Activated T-cell treated with anti-CD3 and anti-CD28 coated beads, Interleukin-2, amount 50 U/mL, for 1 hour (primary cell): Measurements from ENCODE around the gene ABCA7.
"Not testable (repeated sequence)": the region's sequence is repeated elsewhere in the genome, so short reads cannot be mapped to it uniquely, and the experiment has no call there.

Experiments
- DNase-seq: peaks from one replicate; pipeline ENCODE4 v3.0.0-alpha.2; 2020

ABCA7 gene

DNA sequence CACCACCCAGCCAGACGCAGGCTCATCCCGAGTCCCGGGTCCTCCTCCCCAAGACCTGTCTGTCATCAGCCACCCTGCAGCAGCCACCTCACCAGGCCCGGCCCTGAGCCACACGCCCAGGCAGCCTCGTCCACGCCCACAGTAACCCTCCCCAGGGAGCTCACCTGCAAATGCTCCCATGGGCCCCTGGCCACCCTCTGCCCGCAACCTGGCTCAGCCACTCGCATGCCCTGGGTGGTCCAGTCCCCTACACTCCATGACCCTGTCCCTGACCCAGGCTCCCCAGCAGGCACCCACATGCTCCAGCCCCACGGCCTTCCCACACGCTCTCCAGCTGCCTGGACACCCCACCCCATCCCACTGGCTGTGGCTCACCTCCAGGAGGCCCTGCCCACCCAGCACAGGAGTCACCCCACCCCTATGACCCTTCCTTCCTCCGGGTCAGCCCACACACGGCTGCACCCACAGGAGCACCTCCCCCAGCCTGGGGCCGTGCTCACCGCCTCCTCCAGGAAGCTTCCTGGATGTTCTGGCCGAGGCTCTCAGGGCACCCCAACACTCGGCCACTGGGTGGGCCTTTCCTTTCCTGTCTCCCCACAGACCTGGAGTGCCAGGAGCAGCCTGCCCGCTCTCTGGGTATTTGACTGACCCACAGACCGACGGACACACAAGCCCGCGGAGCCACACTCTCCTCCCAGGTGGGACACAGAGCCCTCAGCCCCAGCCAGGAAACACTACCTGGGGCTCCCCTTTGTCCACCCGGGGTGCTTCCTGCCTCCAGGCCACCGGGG, 22.6 kb upstream of the ABCA7 start:
- DNase-seq = no peak

DNA sequence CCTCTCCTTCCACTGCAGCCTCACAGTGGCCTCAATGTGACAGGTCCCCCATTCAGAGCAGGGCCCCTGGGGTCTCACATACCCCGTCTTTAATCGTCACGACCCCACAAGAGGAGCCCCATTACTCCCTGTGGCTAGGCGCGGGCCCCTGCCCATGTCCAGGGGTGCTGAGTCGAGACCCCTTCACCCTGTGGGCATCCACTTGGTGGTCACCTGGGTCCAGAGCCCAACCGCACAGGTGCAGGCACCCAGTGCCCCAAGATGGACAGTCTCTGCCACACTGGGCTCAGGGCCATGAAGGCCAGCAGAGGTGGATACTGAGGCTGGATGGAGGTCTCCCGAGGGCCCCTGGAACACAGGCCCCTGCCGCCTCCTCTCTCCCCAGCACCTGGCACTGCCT, 22.0 kb upstream of the ABCA7 start:
- no peak for DNase-seq

DNA sequence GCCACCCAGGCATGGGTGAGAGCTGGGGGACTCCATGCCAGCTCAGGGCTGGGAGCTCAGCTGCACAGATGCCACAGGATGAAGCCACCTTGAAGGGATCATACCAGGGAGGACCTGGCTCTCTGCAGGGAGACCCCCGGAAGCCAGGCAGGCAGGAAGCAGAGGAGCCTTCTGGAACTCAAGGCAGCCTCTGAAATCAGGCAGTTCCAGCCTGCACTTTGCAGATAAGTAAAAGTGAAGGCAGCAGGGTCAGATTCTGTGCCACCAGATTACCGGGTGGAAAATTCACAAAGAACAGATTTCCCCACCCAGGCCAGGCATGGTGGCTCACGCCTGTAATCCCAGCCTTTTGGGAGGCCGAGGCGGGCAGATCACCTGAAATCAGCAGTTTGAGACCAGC, 21.5 kb upstream of the ABCA7 start:
- no peak for DNase-seq

DNA sequence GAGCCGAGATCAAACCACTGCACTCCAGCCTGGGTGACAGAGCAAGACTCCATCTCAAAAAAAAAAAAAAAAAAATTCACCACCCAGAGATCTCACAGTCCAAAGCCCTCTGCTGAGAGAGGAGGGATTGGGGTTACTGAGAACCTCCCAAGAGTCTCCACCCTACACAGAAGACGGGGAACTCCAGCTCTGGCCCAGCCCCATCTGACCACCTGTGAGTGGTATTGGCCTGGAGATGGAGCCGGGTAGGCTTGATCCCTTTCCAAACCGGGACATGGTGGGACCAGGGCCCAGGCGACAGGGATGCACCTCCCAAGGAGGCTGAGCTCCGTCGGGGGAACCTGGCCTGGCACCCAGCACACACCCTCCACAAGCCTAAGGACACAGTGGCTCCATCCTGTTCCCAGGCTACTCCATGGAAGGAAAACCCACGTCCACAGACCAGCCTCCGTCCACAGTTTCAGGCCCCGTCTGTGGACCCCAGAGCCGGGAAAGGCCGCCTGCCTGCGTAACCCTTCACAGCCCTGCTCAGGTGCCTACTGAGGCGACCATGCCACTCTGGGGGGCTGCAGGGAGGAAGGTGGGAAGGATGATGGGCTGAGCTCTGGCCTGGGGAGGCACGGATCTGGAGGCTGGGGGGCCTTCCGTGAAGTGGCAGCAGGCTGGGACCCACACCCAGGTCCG, 20.8 kb upstream of the ABCA7 start:
- no peak for DNase-seq

DNA sequence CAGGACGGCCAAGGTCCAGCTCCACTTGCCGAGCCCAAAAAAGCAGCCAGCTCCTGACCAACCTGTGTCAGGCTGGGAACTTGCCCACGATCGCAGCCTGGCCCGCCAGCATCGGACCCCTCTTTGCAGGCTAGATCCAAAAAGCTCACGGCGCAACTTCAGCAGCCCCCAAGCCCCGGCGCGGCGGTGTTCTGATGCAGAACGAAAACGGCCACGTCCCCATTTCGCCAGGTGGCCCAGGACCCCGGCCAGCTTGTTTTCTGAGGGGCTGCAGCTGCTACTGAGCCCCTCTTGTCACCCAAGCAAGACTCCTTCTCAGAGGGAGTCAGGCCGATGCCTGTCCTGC, 20.3 kb upstream of the ABCA7 start:
- no peak for DNase-seq

DNA sequence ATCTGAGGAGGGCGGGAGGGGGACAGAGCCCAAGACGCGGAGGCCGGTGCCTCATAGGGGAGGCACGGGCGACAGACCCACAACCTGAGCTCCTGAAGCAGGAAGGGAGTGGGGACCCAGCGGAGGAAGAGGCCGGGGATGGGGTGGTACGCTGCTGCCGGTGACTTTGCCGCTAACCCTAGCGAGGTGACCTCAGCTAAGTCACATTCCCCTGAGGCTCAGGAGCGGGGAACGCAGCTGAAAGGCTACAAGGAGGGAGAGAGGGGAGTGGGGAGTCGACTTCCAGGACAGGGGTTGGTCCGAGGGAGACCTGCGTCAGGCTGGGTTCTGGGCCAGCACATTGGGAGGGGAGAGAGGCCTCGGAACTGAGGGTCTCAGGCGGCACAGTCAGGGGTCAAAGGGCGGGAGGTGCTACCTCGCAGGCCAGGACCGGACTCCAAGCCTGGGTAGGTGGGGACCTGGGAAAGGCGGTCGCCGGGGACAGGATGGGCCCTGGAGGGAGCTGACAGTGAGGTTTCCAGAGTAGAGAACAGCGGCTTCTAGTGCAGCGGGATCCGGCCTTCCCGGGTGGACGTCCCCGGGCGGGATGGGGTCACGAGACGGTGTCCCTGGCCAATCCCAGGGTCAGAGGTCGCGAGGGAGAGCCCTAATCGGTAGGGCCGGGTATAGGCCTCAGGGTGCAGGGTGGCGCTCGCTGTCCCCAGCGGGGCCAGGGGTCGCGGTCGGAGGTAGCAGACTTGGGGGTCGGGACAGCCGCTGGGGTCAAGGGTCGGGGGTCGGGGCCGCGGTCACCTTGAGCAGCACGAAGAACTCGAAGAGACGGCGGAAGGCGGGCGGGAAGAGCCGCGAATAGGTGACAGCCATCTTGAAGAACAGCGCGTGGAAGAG, 19.7 kb upstream of the ABCA7 start:
- peak; percentile 43 for DNase-seq

DNA sequence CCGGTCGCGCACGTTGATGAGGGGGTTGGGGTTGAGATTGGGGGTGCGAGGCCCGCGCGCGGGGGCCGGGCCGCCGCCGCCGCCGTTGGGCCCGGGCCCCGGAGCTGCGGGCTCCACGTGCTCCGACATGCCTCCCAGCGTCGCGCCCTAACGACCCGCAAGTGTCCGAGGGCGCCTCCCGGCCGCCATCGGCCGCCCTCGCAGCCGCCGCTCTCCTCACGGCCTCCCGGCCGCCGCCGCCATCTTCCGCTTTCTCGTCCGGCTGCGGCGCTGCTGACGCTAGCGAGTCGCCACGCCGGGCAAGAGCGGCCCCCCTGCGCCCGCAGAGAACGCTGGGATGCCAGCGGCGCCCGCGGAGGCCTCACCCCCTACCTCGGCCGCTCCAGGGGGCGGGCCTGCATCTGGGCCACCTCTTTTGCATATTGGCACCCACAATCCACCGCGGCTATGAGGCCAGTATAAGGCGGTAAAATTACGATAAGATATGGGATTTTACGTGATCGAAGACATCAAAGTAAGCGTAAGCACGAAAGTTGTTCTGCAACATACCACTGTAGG, 19.0 kb upstream of the ABCA7 start, which contains the start of gene TMEM259:
Gene TMEM259 (minus strand): TSS at position 256 of the 558 bp plus-strand sequence. CDS start 127 bp downstream, at position 129.
- peak; percentile 96 for DNase-seq

DNA sequence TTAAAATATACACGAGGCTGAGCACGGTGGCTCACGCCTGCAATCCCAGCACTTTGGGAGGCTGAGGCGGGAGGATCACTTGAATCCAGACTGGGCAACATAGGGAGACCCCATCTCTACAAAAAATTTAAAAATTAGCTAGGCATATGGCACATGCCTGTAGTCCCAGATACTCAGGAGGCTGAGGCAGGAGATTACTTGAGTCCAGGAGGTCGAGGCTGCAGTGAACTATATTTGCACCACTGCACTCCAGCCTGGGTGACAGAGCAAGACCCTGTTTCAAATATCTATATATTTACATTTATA, 16.1 kb upstream of the ABCA7 start:
- not testable (repeated sequence) for DNase-seq

DNA sequence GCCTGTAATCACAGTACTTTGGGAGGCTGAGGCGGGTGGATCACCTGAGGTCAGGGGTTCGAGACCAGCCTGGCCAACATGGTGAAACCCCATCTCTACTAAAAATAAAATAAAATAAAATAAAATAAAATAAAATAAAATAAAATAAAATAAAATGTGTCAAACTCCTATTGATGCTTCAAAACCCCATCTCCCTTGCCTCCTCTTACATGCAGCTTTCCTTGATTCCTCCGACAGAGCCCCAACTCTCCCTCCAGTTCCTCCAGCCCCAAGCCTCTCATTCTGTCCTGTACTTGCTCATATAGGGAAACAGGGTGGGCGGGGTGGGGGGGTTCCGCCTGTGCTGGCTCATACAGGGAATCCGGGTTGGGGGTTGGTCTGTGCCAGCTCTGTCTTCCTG, 14.8 kb upstream of the ABCA7 start:
- DNase-seq = not testable (repeated sequence)

DNA sequence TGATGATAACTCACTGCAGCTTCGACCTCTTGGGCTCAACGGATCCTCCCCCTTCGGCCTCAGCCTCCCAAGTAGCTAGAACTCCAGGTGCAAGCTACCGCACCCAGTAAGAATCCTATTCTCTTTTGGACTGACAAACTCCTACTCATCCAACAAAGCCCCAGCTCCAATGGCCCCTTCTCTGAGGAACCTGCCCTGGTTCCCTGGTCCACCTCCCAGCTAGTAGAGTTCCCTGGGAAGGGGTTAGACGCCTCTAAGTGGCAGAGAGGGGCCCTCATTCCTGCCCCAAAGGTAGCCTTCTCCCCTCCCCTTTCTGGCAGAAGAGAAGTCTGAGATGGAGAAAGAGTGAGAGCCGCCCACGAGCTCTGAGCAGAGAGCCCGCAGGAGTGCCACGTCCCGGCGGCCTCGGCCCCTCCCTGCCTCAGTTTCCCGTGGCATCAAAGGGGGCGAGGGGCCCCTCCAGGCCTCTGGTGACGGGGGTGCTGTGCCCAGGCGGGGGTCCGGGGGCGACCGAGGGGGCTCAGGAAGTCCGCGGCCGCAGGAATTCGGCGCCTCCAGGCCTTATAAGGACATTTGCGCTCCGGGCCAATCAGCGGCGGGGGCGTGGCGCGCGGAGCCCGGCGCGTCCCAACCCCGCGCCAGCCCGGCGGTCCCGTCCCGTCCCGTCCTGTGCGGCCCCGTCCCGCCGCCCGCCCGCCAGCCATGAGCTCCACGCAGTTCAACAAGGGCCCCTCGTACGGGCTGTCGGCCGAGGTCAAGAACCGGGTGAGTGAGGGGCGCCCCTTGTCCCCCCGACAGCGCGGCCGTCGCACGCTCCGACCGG, 13.7 kb upstream of the ABCA7 start, which contains the start of gene CNN2:
Gene CNN2 (plus strand): TSS at position 649 of the 823 bp plus-strand sequence. CDS start 54 bp downstream, at position 703.
- DNase-seq = peak; percentile 76

DNA sequence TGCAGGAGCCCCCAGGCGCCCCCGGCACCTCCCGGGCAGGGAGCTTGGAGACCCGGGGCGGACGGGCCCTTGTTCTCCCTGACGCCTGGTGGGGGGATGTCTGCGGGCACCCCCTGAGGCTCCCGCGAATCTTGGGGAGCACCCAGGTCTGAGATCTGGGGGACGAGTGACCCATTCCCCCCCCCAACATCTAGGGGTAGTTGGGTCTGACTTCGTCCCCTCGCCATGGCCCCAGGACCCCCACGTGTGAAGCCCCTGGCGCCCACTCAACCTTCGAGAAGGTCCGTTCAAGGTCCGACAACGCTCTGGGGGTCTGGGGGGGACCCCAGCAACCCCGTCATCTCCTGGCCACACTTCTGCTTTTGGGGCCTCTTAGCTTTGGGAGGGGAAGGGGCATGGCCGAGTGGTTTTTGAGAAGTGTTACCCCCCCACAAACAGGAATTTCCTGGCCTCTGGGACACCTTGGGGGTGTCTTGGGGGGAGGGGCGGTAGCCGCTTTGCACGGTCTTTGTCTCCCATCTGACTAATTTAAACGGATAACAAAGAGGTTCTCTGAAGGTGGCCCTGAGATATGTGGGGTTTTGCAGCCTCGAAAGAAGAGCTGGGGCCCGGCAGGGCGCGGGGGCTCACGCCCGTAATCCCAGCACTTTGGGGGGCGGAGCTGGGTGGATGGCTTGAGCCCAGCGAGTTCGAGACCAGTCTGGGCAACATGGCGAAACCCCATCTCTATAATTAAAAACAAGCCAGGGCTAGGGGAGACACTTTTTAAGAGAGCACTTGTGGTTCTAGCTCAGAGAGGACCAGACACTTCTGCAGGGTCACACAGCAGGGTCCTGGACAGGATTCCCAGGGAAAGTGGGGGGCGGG, 12.9 kb upstream of the ABCA7 start:
- peak; percentile 57 for DNase-seq

DNA sequence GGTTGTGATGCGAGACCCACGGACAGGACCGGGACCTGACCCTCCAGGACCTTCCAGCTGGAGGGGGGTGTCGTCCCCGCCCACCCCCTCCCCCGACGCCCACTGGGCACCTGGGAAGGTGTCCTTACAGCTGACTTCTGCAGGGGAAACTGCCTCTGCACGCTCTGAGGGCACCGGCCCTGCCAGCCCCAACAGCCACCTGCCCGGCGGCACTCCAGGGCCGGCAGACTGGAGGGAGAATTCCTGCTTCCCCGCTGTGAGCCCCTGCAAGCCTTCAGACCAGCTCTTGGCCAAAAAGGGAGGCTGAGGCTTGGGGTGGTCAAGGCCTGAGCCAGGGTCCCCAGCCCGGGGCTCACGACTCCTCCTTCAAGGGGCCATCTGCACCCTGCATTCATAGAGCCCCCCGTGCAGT, 12.3 kb upstream of the ABCA7 start:
- no peak for DNase-seq

DNA sequence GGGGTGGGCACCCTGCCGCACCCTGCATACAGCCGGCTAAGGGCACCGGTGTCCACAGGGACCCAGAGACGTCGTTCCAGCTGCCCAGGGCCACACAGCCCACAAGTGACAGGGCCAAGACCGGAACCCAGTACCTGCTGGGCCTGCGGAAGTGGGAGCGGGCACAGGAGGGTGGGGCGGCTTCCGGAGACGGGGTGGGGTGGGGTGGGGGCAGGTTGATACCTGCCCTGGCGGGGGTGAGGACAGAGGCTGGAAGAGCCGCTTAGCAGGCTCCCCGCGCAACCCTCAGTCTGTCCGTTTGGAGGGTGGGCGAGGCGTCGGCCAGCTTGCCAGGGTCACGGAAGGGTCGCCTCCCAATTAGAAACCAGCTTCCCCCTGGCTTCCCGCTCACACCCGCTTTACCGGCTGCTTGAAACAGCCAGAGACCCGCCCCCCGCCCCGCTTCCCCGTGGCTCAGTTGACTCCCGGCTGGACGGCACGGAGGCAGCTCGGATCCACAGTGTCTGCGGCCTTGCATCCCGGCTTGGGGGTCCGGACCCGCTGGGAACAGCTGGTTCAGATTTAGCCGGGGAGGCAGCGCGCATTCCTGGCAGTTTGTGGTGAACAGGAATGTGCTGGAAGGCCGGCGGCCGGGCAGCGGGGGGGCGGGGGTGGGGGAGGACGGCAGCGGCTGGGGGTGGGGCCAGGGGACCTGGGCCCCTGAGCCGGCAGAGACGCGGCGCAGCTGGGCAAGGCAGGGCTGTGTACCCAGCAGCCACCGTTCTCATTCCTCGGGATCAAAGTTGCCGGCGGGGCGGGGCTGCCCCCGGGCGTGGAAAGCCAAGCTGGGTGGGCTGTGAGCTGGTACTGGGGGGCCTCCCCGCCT, 11.6 kb upstream of the ABCA7 start:
- peak; percentile 68 for DNase-seq

DNA sequence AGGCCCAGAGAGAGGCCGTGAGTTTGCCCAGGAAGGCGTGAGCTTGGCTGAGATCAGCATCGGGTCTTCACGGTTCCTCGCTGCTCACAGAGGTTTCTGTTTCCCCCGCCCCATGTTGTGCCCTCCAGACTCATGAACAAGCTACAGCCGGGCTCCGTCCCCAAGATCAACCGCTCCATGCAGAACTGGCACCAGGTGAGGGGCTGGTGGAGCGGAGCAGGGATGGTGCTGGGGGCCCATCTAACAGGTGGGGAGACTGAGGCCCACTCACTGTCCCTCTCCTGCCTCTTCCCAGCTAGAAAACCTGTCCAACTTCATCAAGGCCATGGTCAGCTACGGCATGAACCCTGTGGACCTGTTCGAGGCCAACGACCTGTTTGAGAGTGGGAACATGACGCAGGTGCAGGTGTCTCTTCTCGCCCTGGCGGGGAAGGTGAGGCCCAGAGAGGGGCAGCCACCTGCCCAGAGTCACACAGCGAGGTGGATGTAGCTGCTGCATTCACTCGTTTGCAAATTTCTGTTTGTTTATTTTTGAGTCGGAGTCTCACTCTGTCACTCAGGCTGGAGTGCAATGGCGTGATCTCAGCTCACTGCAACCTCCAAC, 7.5 kb upstream of the ABCA7 start:
- no peak for DNase-seq

DNA sequence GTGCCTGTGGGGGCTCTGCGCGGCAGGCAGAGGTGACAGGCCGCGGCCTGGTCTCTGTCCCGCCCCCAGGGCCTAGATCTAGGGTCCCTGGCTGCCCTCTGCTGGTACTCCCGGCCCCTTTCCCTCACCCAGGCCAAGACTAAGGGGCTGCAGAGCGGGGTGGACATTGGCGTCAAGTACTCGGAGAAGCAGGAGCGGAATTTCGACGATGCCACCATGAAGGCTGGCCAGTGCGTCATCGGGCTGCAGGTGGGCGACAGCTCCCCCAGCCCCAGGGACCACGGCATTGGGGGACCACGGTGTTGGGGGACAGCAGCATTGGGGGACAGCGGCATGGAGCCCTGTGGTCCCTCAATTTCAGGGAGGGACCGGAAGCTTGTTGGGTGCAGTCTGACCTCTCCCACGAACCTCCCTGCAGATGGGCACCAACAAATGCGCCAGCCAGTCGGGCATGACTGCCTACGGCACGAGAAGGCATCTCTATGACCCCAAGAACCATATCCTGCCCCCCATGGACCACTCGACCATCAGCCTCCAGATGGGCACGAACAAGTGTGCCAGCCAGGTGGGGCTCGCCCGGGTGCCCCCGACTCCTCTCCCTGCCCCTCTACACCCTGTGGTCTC, 3.8 kb upstream of the ABCA7 start:
- peak; percentile 47 for DNase-seq

DNA sequence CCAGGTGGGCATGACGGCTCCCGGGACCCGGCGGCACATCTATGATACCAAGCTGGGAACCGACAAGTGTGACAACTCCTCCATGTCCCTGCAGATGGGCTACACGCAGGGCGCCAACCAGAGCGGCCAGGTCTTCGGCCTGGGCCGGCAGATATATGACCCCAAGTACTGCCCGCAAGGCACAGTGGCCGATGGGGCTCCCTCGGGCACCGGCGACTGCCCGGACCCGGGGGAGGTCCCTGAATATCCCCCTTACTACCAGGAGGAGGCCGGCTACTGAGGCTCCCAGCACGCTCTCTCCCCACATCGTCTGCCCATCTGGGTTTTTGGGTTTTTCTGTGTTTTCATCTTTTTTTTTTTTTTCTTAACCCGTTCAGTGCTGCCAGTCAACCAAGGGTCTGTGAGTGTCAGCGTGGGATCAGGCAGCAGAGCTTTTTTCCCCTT, 2.3 kb upstream of the ABCA7 start:
- peak; percentile 48 for DNase-seq

DNA sequence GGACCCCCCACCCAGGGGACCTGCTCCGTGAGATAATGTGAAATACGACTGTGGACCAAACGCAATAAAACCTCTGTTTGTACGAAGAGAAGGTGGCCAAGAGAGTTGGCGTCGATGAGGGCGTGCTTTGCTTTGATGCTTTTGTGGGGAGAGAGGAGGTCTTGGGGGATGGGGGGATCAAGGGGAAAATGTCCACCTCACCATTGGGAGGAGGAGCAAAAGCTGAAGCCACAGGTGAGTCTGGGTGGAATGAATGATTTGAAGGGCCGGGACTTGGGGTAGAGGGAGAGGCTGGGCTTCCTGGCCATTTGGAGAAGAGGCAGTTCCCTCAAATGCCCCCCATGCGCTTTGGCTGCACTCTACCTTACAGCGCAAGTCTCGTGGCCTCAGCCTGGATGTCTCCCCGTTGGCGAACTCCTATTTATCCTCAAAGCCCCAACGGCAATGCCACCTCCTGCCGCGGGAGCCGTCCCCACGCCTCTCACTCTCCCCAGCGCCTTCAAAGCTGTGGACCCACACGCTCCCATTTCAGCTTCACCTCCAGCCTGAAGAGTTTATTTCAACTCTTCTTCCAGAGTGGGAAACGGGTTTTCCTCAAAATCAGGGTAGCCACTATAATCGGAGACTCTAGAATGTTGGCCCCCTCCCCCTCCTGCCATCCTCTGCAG, 795 bp upstream of the ABCA7 start:
- no peak for DNase-seq

DNA sequence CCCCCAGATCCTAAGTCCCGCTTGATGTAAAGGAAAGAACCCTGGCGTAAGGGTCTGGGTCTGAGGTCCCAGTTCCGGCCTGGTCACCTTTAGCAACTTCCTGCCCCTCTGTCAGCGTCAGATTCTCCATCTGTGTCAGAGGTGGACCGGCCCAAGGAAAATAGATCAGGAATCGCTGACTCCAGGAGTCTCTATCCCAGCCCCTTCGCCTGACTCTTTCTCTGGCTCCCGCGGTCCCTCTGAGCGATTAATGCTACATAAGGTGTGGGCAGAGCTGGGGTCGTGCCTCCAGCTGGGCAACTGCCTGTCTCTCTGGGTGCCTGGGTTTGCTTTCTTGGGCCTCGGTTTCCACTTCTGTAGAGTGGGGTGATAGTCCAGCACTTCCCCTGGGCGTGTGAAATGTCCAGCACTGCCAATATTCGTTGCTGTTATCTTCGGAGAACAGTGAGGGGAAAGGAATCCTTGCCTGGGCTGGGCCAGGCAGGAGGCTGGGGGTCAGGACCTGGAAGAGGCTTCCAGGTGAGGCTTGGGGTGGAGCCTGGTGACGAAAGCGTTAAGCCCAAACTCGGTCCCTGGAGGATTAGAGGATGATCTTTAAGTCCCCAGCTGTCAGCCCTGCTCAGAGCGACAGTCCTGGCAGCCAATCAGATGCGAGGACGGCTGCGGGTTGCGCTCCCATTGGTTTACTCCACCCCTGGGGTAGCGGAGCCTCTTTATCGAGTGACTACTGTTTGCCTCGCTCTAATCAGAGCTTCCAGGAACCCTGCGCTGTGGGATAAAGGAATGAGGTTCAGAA, 767 bp downstream of the ABCA7 start:
- DNase-seq = peak; percentile 87
